ENCODE measurements around the gene VRK2. TPM values are rescaled to one million over a fixed set of nuclear protein-coding genes. Genes with fewer than 3 reads are reported as not detected.

Gene VRK2
- total RNA-seq, 1 experiment from 2014 or later: 39.6 TPM

- no peak for TF ChIP-seq CTCF (IDR thresholded peaks at IDR 0.05)
- TF ChIP-seq SIN3A (IDR thresholded peaks at IDR 0.05; ENCODE audit: borderline replicate concordance, insufficient read depth, low read depth, low read length): no peak
- TF ChIP-seq REST (IDR thresholded peaks at IDR 0.05; ENCODE audit: insufficient read depth in 1 of 2, low read depth in 2 of 2, low read length in 1 of 2): no peak
- no peak for TF ChIP-seq POLR2AphosphoS5 (IDR thresholded peaks at IDR 0.05; ENCODE audit: low read depth, low read length)
- TF ChIP-seq TCF7L2 (IDR thresholded peaks at IDR 0.05; ENCODE audit: low read depth, low read length): no peak
- no peaks in the 10 kb centered on the region for H3K27me3 ChIP-seq (ENCODE audit: control insufficient read depth, insufficient read depth, low read length)
- peaks cover 6% of the 10 kb centered on the region; the same call in 1 of the 2 replicates for H3K4me1 ChIP-seq (ENCODE audit: control insufficient read depth, insufficient read depth, low read length)
- DNase-seq (ENCODE audit: low read depth, low spot score): no peak
- in situ Hi-C loops (cut with HindIII; ENCODE audit: low pct_unique_long_range_greater_than_20kb, low sequenced_read_pairs) (no loop called here), intact Hi-C loops (cut with micrococcal nuclease; ENCODE audit: unreplicated experiment) (no loop called here)
- no peak for ATAC-seq
- H3K4me3 ChIP-seq (ENCODE audit: low read depth in 2 of 2, low read length in 2 of 2): peak overlapping the region; percentile 74 to 86
- peaks cover 14% of the 10 kb centered on the region; the same call in 1 of the 2 replicates for H3K36me3 ChIP-seq (ENCODE audit: control insufficient read depth, insufficient read depth, low read length)
- no peaks in the 10 kb centered on the region for H3K9me3 ChIP-seq (ENCODE audit: control insufficient read depth, insufficient read depth, low read depth, low read length)
- peak overlapping the region; percentile 93 for H3K27ac ChIP-seq (ENCODE audit: low read length)
- POLR2A ChIA-PET: no interaction called here
- CTCF ChIA-PET: no interaction called here
- no TSS peak for BruUV-seq (replicated peaks)
Measured at GRCh38 chr2:58047373-58047935, 848 bp downstream of the VRK2 start.

GRCh38 chr2:58047961-58048360 lies 1.4 kb downstream of the VRK2 start:
- Histone ChIP-seq H3K27ac (ENCODE audit: low read length) (peak overlapping the region; percentile 93; the same call in 1 of the 2 replicates), H3K4me1 (ENCODE audit: control insufficient read depth, insufficient read depth, low read length) (peaks cover 6% of the 10 kb centered on the region; the same call in 1 of the 2 replicates), H3K4me3 (ENCODE audit: low read depth in 2 of 2, low read length in 2 of 2) (peak overlapping the region; percentile 74 to 86), H3K27me3 (ENCODE audit: control insufficient read depth, insufficient read depth, low read length) (no peaks in the 10 kb centered on the region), H3K36me3 (ENCODE audit: control insufficient read depth, insufficient read depth, low read length) (peaks cover 14% of the 10 kb centered on the region; the same call in 1 of the 2 replicates), H3K9me3 (ENCODE audit: control insufficient read depth, insufficient read depth, low read depth, low read length) (no peaks in the 10 kb centered on the region)
- ChIA-PET POLR2A (no interaction called here), CTCF (no interaction called here)
- TF ChIP-seq TCF7L2 (IDR thresholded peaks at IDR 0.05; ENCODE audit: low read depth, low read length) (no peak), REST (IDR thresholded peaks at IDR 0.05; ENCODE audit: insufficient read depth in 1 of 2, low read depth in 2 of 2, low read length in 1 of 2) (no peak), POLR2AphosphoS5 (IDR thresholded peaks at IDR 0.05; ENCODE audit: low read depth, low read length) (no peak), CTCF (IDR thresholded peaks at IDR 0.05) (no peak), SIN3A (IDR thresholded peaks at IDR 0.05; ENCODE audit: borderline replicate concordance, insufficient read depth, low read depth, low read length) (no peak)
- TSS peak; percentile 62 for BruUV-seq (replicated peaks)
- intact Hi-C loops (cut with micrococcal nuclease; ENCODE audit: unreplicated experiment) (no loop called here), in situ Hi-C loops (cut with HindIII; ENCODE audit: low pct_unique_long_range_greater_than_20kb, low sequenced_read_pairs) (no loop called here)
- ATAC-seq (no peak), DNase-seq (ENCODE audit: low read depth, low spot score) (no peak)
